HG03521 (cell line): Measurements from ENCODE around the gene ARHGAP40.

Experiments
- ATAC-seq: cut with Tn5 transposase; IDR thresholded peaks from one replicate; pipeline ENCODE4 v1.9.1; 2021; ENCODE audit warnings: mild to moderate bottlenecking, moderate library complexity; ENCODE audit not compliant: unreplicated experiment

Gene ARHGAP40

DNA sequence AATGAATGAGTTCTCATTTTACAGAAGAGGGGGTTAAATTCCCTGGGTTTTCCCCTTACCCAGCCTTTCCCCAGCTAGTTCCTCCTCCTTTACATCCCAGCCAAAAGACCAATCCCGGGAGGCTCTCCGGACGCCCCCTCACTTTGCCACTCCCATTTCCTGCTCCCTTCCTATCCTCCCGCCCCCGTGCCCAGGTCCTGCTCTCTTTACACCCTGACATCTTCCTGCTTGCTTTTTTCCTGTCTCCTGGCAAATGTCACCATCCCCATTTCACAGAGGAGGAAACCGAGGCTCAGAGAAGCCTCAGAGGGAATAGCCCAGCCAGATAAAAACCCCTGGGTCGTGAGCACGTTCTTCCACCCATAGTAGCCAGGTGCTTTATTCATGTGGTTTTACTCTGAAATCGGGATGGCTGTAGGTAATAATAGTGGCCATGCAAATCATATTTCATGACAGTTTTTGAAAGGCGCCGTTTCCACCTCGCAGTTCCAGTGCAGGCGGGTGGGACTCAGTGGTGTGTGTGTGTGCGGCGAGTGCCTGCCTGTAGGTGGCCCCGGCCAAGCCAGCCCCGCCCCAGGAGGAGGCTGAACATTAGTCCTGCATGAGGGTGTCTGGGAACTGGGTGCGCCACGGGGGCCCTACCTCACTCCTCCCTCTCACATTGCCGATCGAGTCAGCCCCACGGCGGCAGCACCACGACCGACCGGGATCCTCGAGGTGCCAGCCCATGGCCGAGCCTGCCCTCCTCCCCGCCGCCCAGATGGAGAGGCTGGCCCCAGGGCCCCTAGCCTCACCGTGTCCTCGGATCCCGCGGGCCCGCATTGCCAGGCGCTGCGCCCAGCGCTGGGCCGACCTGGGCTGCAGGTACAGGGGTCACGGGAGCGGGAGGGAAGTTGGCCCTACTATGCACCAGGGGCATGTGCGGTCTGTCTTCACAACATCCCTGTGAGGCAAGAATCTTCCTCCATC lies at the start of gene ARHGAP40:
Gene ARHGAP40, plus strand, starts transcription at position 594 of the 969 bp plus-strand sequence.
- no peak for ATAC-seq

DNA sequence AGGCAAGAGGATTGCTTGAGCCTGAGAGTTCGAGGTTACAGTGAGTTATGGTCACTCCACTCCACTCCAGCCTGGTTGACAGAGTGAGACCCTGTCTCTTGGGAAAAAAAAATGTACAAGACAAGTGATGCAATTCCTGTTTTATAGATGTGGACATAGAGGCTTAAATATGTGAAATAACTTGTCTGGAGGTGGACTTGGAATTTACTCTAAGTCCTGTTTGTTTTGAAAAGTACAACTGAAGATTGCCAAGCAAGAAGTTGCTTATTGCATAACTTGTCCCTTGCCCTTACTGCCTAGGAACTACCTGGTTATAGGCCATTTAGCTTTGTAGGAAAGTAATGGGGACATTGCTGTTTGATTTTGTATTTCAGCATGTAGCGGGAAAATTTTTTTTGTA lies 46.6 kb upstream of the ARHGAP40 start:
- no peak for ATAC-seq

DNA sequence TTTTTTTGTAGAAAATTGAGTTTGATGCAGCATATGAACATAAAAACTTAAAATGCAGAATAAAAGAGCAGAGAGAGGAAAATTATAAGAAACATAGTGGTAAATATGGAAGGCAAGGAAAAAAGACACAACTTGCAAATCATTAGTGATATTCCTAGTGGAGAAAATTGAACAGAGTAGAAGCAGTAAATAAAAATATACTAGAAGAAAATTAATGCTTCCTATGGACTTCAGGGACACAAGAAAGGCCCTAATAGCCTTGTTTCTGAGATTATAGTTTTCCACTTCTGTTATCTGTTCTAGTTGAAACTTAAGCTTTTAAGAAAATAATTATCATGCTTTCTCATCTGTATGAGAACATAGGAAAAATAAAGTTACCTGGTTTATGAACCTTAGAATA lies 46.2 kb upstream of the ARHGAP40 start:
- ATAC-seq = no peak

DNA sequence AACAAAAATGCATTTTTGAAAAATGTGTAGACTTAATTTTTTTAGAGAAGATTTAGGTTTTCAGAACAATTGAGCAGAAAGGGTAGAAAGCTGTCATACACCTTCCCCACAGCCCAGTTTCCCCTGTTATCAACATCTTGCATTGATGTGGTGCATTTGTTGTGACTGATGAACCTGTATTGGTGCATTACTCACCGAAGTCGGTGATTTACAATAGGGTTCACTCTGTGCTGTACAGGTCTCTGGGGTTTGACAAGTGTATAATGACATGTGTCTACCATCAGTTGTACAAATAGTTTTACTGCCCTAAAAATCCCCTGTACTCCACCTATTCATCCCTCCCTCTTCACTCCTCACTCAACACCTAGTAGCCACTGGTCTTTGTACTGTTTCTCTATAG lies 44.4 kb upstream of the ARHGAP40 start:
- no peak for ATAC-seq

DNA sequence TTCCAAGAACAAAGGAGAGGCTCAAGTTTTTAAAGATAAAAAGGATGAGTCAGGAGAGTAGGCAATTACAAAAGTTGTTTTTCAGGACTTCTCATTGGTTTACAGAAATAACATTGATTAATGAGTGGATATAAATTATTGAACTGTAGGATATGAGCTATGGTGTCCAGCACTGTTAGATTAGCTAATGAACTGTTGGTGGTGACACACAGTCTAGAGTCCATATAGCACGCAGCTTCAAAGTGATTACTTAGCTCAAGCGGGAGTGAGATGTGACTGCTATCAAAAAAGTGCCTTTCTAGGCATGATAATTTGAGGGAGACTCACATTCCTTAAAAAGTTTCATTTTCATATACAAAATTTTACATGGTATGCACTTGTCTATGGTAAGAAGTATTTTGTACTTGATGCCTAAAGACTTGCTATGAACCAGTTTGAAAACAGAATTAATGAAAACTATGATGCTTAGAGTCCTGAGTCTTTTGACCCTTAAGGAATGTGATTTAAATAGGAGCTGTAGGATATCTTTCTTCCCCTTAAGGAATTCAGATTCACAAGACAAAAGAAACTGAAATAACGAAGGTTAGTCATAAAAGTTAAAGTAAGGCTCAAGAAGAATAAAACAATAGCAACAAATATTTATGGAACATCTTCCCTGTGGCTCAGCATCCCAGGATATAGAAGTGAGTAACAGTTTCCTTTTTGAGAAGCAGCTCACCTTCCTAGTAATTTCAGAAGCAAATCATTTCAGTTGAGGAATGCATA lies 42.8 kb upstream of the ARHGAP40 start:
- ATAC-seq = no peak

DNA sequence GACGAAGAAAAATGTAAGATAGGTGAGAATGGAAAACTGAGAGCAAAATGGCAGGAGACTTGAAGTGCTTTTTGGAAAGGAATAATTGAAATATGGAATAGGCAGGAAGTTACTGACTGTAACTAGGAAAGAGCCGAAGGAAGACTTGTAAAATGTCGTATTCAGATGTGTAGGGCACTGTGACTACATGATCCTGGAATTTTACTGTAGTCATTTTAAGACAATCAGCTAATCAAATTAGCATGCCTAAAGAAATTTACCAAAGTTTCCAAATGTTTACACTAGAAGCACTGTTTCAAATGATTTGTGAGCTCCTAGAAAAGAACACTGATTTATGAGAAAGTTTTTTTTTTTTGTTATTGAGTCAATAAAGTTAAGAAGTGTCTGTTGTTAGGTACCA lies 41.8 kb upstream of the ARHGAP40 start:
- no peak for ATAC-seq

DNA sequence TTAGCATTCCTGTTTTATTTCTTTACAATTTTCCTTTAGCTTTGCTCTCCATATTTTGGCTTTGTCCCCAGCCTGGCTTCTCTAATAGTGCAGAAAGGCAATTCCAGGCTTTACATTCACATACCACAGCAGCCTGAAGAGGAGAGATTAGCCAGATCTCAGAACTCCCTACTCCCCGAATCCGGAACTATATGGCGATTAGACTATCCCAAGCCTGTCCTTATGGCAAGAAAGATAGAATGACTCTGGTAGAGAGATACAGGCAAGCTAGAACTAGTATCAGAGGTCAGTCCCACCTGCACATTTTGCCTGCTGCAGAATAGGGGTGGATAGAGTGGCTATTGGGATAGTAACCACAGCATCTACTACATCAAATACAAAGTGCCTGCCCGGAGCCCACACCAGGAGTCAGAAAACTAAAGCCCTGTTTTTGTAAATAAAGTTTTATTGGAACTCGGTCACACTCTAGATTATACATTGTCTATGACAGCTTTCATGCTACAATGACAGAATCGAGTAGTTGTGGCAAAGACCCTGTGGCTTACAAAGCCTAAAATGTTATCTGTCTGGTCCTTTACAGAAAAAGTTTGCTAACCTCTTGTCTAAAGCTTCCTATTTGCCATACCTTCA lies 37.7 kb upstream of the ARHGAP40 start:
- no peak for ATAC-seq

DNA sequence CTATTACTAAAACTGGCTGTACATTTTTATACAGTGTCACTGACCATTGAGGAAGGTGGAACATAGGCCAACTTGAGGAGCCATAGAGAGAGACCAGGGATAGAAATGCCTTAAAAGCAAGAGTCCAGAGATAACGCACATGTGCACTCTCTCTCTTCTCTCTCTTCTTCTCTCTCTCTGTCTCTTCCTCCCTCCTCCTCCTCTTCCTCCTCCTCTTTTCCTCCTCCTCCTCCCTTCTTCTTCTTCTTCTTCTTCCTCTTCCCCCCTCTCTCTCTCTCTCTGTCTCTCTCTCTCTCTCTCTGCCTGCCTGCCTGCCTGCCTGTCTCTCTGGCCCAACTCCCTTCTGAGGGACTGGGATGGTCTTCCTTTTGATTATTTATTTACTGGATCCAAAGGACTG lies 36.9 kb upstream of the ARHGAP40 start:
- no peak for ATAC-seq

DNA sequence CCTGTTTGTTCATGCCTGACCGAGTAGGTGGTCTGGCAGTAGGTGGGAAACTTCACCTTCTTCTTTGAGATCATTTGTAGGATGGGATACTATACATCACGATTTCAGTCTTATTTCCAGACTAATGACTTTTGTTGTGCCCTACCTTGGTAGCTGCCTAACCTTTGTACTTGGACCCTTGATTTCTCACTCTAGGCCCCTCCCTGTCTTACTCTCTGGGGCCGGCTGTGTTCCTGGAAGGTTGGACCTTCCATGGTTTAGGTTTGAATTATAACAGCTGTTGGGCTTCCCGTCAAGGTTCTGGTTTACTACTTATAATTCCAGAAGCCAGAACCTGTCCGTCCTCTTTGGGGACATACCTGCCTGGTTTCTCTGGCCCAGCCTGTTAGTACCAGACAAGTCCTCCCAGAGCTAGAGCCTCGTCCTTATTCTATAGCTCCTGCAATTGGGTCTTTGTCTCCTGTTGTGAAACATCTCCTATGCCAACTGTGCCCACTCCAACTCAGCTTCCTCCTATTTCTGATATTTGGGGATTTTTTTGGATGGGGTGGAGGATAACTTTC lies 35.5 kb upstream of the ARHGAP40 start:
- ATAC-seq = no peak

DNA sequence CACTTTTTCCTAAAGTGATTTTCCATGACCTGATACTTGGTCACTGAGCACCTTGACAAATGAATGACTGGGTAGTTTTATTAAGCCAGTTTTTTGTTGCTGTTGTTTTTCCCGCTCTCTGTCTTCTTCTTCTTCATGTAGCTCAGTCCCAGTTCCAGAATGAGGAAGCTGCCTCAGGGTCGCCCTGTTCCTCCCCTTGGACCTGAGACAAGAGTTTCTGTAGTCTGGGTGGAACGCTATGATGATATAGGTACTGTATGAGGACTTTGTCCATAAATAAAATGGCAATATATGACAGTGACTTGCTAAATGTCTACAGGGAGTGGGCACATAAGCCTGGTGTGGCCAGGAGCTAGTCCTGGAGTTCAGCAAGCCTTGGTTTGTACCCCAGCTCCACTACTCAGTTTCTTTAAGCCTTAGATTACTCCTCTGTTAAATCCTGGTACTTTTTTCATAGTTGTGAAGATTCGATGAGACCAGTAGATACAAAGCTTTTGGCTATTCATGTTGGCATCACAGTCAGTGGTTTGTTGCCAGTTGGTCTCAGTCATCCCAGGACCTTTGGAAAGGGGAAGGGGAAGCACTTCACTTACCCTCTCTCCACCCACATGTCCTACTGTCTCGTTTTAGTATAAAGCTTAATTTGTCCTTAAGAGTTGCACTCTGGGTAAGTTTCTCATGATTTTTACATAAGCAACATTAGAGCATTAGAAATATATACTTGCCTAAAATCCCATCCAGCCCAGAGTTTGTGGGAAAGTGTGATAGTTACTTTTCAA lies 31.7 kb upstream of the ARHGAP40 start:
- ATAC-seq = no peak

DNA sequence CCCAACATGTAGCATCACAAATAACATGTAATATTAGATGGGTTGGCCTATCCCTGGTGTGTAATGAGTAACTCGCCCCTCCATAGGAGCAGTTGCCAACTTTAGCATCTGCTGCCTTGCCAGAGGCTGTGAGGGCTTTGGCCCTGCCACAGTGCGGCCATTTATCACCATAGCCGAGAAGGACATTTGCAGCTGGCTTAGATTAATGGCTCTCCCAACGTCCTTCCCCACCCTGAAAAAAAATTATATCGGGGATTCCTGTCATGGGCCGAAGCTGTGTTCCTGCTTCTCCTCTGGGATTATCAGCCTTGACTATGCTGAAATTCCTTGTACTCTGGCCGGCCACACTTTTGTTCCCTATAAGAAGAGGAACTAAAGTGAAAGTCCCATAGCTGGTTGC lies 28.2 kb upstream of the ARHGAP40 start:
- ATAC-seq = no peak

DNA sequence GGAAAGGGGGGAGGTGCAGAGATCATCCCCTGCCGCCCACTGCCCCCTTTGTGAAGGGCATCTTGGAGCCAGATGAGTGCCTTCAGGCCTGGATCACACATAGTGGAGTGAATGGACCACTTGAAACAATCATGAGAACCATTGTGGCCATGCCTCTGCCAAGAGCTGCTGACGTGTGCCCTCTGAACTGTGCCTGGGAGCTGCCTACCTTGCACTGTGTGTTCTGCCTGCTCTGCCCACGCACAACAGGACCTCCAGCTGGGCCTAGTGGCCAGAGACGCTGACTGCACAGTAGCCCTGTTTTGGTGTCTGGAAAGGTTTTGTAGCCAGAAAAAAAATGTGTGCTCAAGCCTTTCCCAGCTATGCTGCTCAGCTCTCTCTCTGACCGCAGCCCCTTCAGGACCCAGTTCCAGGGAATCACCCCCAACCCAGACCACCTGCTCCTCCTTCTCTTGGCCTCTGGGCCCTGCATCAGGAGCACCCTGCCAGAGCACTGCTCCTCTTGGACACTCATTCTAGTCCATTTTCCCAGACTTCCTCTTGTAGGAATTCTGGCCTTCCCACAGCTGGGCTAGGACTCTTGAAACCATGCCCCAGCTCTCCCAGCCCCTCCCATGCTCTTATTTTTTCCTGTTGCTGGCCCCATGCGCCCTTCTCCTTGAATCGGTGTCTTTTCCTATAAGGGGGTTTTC lies 22.2 kb upstream of the ARHGAP40 start:
- no peak for ATAC-seq

DNA sequence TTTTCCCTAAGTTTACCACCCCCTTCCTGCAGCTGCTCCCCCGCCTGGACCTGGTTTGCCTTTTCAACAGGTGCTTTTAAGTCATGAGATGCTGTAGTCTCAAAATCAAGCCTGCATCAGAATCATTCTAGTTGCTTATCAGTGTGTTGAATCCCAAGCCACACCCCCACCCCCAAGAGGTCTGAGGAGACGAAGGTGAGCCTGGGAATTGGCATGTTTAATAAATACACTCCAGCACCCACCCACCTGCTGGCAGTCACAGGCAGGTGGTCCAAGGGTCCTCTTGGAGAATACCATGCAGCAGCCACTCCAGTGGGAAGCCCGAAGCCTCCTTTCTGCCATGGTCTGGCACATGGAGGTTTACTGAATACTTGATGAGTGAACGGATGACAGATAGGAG lies 21.7 kb upstream of the ARHGAP40 start:
- no peak for ATAC-seq

DNA sequence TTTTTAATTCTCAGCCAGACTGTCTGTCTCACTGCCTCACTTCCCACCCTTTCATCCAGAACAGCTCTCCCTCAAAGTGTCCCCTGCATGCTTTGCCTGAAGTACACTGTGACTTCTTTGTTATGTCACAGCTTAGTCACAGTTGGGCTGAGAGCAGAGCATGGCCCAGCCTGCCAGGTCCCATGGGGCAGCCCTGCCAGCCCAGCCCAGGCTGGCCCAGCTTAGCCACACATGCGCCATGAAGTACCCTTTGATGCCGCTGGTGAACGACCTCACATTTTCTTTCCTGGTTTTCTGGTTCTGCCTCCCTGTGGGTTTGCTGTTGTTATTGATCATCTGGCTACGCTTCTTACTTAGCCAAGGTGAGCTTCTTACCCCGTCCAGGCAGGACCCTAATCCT lies 20.6 kb upstream of the ARHGAP40 start, which contains the start of gene ADIG:
Gene ADIG, plus strand, starts transcription at position 185 of the 400 bp plus-strand sequence. Its CDS starts 54 bp downstream, at position 239.
- ATAC-seq = no peak

DNA sequence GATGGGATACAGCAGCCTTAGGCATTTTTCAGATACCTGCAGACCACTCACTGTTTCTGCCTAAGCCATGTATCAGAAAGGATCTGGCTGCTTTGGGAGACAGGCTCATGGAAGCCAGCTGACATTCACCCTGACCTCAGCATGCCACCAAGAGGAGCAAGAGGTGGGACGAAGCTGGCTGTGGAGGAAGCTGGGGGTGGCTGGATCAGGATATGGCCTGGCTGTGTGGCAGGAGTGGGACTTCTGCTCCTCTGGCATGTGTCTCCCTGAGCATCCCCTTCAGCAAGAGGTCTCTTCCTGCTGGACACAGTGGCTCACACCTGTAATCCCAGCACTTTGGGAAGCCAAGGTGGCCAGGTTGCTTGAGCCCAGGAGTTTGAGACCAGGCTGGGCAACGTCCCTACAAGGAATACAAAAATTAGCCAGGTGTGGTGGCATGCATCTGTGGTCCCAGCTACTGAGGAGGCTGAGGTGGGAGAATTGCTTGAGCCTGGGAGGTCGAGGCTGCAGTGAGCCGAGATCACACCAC lies 19.7 kb upstream of the ARHGAP40 start:
- no peak for ATAC-seq

DNA sequence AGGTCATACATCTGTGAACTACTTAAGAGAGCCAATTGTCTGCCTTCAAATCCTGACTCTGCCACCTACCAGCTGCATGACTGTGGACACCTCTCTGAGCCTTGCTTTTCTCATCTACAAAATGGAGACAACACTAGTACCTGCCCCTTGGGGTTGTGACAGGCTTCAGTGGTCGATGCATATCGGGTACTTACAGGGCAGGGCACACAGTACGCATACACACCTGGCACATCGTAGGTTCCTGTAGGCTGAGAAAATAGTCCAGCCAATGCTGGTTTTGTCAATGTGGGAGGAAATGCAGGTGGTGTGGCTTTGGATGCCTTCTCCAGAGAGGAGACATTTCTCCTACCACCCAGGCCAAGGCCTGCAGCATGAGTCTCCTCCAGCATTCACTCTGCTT lies 18.3 kb upstream of the ARHGAP40 start:
- no peak for ATAC-seq

DNA sequence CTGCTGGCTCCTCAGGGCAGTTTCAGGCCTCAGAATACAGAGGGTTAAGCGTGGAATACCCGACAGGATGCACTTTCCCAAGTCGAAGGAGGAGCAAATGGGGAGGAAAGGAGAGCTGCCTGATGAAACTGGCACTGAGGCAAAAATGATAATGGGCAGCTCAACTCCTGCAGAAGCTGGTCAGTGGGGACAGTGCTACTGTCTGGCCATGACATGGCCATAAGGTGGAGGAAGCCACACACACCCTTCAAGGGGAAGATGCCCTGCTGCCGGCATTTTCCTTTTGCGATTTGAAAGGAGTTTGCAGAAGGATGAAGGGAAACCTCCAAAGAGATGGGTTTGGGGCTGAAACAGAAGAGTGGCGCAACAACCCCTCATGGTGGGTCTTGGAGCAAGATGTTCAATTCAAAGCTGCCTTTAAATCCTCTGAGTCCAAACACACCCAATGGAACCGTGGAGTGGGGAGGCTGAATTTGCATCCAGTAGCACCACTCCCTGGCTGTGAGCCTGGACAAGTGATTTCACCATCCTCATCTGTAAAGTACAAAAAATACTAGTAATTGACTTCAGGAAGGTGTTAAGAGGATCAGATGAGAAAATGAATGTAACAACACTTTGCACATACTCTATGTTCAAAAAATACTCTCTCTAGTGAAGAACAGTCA lies 17.4 kb upstream of the ARHGAP40 start:
- no peak for ATAC-seq

DNA sequence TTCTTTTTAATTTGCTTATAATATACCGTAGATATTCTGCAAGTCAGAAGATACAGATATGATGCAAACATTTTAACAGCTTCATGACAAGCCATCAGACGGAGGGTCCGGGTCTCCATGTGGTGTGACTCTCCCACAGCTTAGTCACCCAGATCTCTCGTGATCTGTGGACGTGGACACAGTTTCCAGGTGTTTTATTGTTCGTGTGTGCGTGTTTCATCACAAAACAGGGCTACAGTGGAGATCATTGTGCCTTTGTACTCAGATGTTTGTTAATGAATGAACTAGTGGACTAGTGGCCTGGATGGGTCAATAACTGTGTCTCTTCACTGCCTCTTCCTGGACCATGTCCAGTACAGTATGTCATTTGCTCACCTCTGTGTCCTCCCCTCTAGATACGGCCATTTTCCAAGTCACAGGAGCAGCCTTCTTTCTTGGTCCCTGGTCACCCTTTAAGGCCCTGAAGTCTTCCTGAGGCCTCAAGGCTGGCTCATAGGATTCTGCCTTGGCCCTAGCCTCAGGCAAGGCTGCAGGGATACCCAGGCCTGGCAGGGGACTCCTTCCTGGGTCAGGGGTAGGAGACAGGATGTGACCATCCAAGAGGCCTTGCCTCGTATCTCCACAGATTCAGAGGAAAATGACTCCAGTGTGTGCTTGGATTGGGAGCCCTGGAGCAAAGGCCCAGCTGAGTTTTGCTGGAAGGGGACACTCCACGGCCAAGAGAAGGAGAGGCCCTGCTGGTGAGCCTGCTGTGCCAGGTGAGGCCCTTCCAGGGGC lies 16.0 kb upstream of the ARHGAP40 start:
- no peak for ATAC-seq
